GM18519 (cell line): Measurements from ENCODE around the gene CPED1.
A peak's percentile ranks its signal among the peaks of the same experiment; 100 is the strongest.

Experiments used
- ATAC-seq: cut with Tn5 transposase; IDR thresholded peaks from one replicate; pipeline ENCODE4 v1.9.1; 2021; ENCODE audit warnings: mild to moderate bottlenecking, moderate library complexity; ENCODE audit not compliant: unreplicated experiment, low FRiP score

The CPED1 gene

DNA sequence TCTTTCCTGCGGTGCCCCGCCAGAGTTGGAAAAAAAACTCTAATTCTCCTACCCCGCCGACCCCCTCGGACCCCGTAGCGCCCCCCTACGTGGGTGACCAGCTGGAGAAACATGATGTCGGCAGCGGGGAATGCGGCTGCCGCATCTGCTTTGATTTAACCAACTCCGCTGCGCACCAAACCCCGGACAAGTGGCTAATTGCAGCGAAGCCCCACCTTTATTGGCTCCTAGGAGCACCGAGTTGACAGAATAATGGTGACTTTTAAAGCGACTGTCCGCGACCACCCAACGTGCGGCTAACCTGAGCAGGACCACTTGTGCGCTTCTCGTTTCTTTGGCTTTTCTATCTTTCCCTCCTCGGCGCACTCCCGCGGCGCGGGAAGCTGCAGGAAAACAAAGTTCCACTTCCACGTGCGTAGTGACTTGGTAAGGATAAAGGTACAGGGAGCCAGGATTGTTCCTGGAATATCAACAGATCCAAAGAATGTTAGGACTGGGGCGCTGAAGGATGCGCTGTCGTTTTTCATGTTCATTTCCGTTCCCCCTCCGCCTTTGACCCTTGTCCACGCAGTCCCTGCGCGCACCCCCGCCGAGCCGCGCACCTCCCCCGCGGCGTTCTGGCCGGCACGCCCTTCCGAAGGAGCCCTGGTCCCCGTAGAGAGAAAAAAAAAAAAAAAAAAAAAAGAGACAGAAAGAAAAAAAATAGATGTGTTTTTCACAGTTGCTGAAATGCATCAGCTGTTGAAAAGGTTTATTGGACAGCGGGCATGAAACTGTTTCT, 341.7 kb downstream of the CPED1 start:
- peak; percentile 37 for ATAC-seq

DNA sequence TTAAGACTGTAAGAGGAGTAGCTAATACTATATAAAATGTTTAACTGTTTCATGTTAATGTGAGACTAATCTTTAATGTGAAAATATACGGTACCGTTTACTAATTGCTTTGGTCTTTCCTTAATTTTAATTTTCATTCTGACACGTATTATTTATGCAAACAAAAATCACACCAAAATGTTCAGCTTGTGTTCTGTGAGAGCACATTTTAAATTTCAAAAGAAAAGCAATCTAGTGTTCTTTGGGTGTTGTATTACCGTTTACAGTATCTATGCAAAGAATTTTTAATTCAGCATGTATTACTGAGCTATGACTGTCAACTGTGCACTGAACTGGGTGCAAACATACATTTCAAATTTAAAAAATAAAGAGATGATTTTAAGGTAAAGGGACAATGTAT, 342.5 kb downstream of the CPED1 start:
- ATAC-seq: no peak

DNA sequence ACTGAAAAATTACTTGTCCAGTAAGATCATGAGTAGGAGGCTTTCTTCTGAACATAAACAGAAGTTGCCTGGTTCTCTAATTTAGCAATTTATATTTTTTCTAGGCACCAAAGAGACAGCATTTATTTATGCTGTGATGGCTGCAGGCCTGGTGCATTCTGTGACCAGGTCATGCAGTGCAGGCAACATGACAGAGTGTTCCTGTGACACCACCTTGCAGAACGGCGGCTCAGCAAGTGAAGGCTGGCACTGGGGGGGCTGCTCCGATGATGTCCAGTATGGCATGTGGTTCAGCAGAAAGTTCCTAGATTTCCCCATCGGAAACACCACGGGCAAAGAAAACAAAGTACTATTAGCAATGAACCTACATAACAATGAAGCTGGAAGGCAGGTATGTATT, 343.1 kb downstream of the CPED1 start:
- no peak for ATAC-seq

DNA sequence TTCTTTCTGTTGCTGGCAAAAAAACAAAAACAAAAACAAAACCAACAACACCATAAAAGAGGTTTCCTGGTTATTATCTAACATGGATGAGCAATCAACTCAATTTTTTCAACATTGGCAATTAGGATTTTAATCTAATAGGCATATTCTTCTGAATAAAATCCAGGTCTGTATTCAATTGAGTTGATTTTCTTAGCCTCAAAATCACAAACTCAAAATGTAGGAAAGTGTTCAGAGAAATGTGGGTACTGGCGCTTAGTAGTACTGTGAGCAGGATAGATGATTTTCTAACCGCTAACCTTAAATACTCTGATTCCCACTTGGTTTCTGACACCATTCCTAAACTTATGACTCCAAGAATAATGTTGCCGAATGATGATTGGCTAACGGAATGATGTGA, 345.9 kb downstream of the CPED1 start:
- ATAC-seq: no peak

DNA sequence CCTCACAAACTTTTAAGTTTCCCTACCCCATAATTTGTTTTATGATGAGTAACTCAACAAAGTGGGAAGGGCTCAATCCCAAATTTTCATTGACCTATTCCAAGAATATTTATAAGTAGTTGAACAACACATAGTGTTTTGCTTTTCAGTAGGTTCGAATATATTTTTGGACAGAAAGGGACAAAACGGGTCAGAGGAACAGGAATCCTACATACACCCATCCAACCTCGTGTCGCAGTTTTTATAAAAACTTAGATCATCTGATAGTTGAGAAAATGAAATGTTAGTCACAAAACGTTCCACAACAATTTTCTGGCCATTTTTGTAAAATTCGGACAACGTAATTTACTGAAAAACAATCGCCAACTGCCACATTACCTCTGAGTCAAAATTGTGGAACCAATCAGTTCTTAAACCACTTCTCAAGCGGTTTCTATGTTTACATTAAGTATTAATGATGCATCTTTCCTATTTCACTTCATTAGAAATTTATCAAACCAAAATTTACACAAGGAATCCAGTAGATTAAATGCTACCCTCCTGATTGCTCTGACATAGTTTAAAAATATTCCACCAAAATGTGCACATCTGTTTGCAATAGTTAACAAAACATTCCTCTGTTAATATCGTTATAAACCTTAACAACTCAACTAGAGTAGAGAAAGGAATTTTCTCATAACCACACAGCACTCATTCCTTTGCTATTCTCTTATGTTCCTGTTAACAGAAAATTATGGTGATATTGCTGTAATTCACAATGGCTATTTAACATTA, 346.6 kb downstream of the CPED1 start:
- no peak for ATAC-seq

DNA sequence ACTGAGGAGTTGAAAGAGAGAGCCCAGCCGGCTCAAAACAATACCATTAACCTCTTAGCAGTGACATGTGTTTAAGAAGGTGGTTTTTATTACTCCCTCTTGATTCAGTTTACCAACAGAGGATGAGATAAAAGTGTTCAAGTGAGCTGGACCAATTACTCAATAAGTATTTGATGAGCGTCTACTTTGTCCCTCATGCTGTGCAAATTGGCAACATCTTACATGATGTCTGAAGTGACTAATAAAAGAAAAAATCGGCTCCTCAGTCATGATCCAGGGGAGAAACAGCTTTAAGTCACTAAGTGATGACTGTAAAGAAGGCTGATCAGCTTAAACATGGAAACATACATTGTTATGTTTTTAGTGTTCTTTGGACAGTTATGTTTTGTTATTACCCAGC, 348.1 kb downstream of the CPED1 start:
- ATAC-seq: no peak

DNA sequence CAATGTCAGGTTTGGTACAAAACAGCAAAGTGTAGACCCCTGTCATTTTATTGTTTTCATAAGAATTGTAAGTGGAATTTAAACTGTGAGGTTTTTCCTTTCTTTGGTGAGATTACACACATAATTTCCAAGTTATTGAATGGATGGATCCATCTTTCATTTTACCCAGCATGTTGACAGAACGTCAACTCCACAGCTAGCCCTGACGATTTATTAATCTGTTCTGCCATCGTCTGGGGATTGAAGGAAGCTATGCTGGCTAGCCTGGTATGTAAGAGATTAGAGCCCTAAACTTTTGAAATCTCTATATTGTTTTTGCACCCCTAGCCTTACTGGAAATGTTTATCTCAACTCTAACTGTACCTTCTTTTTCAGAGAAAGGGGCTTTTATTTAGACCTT, 348.9 kb downstream of the CPED1 start:
- ATAC-seq: no peak

DNA sequence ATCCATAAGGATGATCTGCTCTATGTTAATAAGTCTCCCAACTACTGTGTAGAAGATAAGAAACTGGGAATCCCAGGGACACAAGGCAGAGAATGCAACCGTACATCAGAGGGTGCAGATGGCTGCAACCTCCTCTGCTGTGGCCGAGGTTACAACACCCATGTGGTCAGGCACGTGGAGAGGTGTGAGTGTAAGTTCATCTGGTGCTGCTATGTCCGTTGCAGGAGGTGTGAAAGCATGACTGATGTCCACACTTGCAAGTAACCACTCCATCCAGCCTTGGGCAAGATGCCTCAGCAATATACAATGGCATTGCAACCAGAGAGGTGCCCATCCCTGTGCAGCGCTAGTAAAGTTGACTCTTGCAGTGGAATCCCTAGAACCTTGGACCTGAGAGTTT, 350.6 kb downstream of the CPED1 start:
- ATAC-seq: no peak

DNA sequence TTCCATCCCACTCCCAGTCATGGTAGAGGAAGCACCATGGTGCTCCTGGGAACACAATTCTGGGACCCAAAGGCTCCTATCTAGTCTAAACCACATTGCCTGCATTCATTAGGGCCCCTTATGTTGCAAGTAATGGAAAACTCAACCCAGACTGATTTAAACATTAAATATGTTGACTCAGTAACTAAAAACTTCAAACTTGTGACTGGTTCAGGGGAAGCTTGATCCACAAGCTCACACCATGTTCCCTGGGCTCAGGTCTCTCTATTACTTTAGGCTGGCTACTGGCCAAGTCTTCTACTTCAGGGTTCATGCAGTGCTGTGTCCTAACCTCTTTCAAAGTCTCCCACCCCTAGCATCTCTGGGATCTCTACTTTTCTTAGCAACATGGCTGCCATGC, 353.4 kb downstream of the CPED1 start:
- ATAC-seq: no peak

DNA sequence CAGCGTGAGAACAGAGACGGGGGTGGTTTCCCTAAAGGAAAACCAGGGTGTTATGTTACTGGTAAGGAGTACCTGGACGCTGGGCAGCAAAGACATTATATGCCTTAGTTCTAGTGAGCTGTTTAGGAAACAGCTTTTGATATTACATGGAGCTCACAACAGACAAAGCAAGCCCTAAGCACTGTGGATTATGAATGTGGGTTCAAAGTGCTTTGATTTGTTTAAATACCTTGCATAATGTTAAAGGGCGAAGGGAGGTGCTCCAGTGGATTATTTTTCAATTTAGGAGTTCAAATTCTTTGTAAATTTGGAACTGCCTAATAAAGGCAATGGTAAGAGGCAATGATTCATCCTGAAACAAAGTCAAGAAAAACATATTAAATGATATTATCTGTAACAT, 354.1 kb downstream of the CPED1 start:
- ATAC-seq: no peak

DNA sequence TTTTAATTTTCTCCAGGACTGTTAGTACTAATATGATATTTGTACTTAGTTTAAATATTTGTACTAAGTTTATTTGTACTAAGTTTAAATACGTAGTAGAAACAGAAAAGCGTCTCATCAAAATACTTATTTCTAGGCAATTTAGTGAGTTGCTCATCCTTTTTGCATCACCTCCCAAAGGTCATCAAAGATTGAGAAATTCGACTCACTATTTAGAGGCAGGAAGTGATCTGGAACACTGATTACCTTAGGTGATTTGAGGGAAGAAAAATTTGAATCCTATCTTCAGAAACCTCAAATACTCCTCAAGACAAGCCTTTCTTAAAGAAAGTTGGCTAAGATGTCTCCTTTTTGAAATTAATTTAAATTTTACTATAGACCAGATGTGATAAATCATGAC, 354.8 kb downstream of the CPED1 start:
- no peak for ATAC-seq

DNA sequence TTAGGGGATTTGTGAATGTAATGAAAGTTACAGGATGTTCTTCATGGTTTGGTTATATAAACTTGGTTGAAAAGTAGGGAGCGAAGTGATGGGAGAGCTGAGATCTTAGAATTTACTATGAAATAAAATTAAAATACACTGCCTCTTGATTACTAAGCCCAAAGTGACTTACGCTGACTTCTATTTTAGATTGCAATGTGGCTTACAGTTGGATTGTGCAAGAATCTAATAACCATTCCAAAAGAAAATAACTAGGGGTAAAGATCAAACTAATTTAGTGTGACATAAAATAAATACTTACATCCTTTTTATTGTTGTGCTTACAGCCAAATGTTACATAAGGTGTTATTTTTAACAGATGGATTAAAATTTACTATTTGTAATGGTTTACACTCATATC, 355.6 kb downstream of the CPED1 start:
- ATAC-seq: no peak

DNA sequence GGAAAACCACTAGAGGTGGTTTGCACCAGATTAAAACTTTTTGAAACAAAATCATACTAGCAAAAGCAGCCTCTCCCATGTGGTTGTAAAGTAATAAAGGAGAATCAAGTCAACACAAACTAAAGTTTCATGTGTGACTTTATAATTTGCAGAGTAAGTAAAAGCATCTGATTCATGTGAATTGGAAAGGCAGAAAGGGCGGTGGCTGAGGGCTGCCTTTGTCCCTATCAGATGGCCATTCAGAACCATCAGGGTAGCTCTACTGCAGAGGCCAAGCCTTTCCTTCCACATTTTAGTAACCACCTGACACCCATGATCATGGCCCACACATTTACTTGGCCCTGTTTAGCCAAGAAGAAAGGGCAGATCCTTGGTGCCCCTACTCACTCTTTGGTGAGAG, 356.0 kb downstream of the CPED1 start:
- ATAC-seq: no peak
